ENCODE data around the gene BARHL1. TPM values are rescaled to one million over a fixed set of nuclear protein-coding genes. Genes with fewer than 3 reads are reported as not detected.

Gene BARHL1
- total RNA-seq, 1 experiment from 2014 or later, result not detected

- no peak overlapping the region for H3T11ph ChIP-seq (ENCODE audit: low read length)
- peaks cover 23% of the 10 kb centered on the region for H3K23me2 ChIP-seq (ENCODE audit: insufficient read length, low read depth, low read length, poor library complexity, severe bottlenecking)
- no peaks in the 10 kb centered on the region for H3K79me2 ChIP-seq (ENCODE audit: insufficient read depth, low read length)
- no peak overlapping the region for H3K4ac ChIP-seq (ENCODE audit: low read depth, low read length)
- Mint-ChIP-seq H3K27me3 (ENCODE audit: low read depth) (peaks cover 94% of the 10 kb centered on the region), H3K27ac (no peak overlapping the region), H3K4me1 (peaks cover 46 to 66% of the 10 kb centered on the region in 2 experiments), H3K9me3 (peaks cover 3% of the 10 kb centered on the region in 2 experiments; a peak in 2 of 5 replicates), H3K4me3 (peak overlapping the region; percentile 49 to 58; a peak in 3 of 5 replicates), H3K36me3 (ENCODE audit: insufficient read depth in 1 of 3, low read depth in 3 of 3) (peaks cover 0 to 6% (median 2%) of the 10 kb centered on the region in 3 experiments; a peak in 2 of 7 replicates)
- H3K9ac ChIP-seq (ENCODE audit: extremely low read depth, insufficient read length, low read length), result no peak overlapping the region
- no peak for DNase-seq
- H3K79me1 ChIP-seq (ENCODE audit: insufficient read depth, low read depth, low read length, poor library complexity, severe bottlenecking), result no peaks in the 10 kb centered on the region
- peaks cover 7% of the 10 kb centered on the region; the same call in 1 of the 2 replicates for H3K4me1 ChIP-seq (ENCODE audit: insufficient read depth, low read length)
- no CpG with 5 or more reads among the region's 28 CpGs for WGBS (ENCODE audit: extremely low coverage, insufficient read length, low lambda C conversion rate)
- H3K27me3 ChIP-seq (ENCODE audit: insufficient read depth, low read length), result peaks cover 85% of the 10 kb centered on the region
- H4K91ac ChIP-seq (ENCODE audit: insufficient read length, low read depth, low read length), result no peak overlapping the region
- no peak overlapping the region for H3K27ac ChIP-seq (ENCODE audit: insufficient read length, low read depth, low read length)
- H2BK20ac ChIP-seq (ENCODE audit: low read depth, low read length, poor library complexity, severe bottlenecking), result no peak overlapping the region
- no peak overlapping the region for H2BK120ac ChIP-seq (ENCODE audit: low read depth, low read length, poor library complexity, severe bottlenecking)
- no peak overlapping the region for H3K18ac ChIP-seq (ENCODE audit: insufficient read length, low read depth, low read length)
- H3K56ac ChIP-seq (ENCODE audit: insufficient read length, low read depth, low read length), result no peak overlapping the region
- TF ChIP-seq CTCF (conservative IDR thresholded peaks at IDR 0.05), result no peak
- H3K4me2 ChIP-seq (ENCODE audit: insufficient read depth, insufficient read length, low read length), result no peak overlapping the region
- no peaks in the 10 kb centered on the region for H4K20me1 ChIP-seq (ENCODE audit: control insufficient read depth, insufficient read depth, insufficient read length)
- no peak overlapping the region for H2BK5ac ChIP-seq (ENCODE audit: insufficient read length, low read length)
- no peaks in the 10 kb centered on the region for H3K9me3 ChIP-seq (ENCODE audit: control insufficient read depth, low read depth, low read length)
- H2BK12ac ChIP-seq (ENCODE audit: insufficient read length, low read depth, low read length), result no peak overlapping the region
- no peak overlapping the region for H4K8ac ChIP-seq (replicated peaks; ENCODE audit: insufficient read length, low read depth, low read length)
- no peak overlapping the region for H2BK15ac ChIP-seq (ENCODE audit: low read depth, low read length)
- no peak overlapping the region for H3K23ac ChIP-seq (ENCODE audit: insufficient read length, low read depth, low read length)
- H2AK5ac ChIP-seq (ENCODE audit: insufficient read length, low read length), result no peak overlapping the region
- no peak overlapping the region for H3K14ac ChIP-seq (ENCODE audit: insufficient read depth, low read length)
- H4K5ac ChIP-seq (ENCODE audit: insufficient read length, low read depth, low read length), result no peak overlapping the region
- H2AFZ ChIP-seq (ENCODE audit: low read length), result no peak overlapping the region
Observed at GRCh38 chr9:132588501-132589147, 6.2 kb downstream of the BARHL1 start.
